ENCODE results near the gene MYO10. TPM values are rescaled to one million over a fixed set of nuclear protein-coding genes. Genes with fewer than 3 reads are reported as not detected.

The MYO10 gene
- total RNA-seq, 2 experiments from 2014 or later = 0.23 to 0.28 TPM

DNA sequence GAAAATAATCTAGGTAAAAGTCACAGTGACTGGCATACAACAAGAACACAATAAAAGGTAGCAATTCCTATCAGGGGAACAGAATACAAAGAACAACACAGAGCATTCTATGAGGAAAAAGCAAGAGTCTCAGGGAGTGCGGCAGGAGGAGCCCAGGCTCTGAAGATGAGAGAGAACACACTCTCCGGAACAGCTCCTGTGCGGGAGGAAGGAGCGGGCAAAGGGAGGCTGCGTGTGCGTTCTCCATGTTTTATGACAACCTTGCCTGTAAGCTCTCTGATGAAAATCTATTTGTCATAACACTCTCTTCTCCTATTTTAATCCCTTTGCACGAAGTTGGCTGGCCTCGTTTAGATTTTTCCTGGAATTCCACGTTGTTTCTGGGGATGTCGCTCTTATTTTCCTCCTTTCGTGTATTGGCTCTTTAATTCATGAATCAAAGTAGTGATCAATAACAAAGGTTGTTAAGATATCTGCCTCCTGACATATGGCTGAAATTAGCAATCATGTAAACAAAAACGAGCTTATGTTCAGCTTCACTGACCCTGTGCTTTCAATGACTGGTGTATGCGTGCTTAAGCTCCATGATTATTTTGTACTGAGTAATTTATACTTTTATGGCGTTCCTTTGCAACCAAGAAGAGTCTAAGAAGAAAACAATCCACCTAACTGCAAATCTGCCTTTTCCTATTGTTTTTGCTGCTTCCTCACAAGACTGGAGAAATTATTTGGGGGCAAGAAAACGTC, 109.5 kb downstream of the MYO10 start:
- Mint-ChIP-seq H3K4me1 (no peaks in the 10 kb centered on the region), H3K27me3 (peaks cover 12% of the 10 kb centered on the region), H3K4me3 (no peak overlapping the region), H3K27ac (no peak overlapping the region), H3K9me3 (ENCODE audit: low read depth) (no peaks in the 10 kb centered on the region), H3K36me3 (ENCODE audit: low read depth) (no peaks in the 10 kb centered on the region)
- POLR2A ChIA-PET = no interaction called here
- intact Hi-C loops (cut with DNase I, micrococcal nuclease) = no loop called here
- DNase-seq (no peak), ATAC-seq (no peak)
- CTCF ChIA-PET = interaction anchor here (1.3 kb wide), 1 partner anchor 363 kb away, joined by 3 read pairs; no protein-coding TSS in a partner anchor

GRCh38 chr5:16819522-16820167, 116.4 kb downstream of the MYO10 start:
- DNase-seq (no peak), ATAC-seq (no peak)
- no peaks in the 10 kb centered on the region for H3K36me3 Mint-ChIP-seq (ENCODE audit: low read depth)
- POLR2A ChIA-PET = no interaction called here
- no peaks in the 10 kb centered on the region for H3K4me1 Mint-ChIP-seq
- no peak overlapping the region for H3K4me3 Mint-ChIP-seq
- no peaks in the 10 kb centered on the region for H3K9me3 Mint-ChIP-seq (ENCODE audit: low read depth)
- H3K27me3 Mint-ChIP-seq = no peaks in the 10 kb centered on the region
- intact Hi-C loops (cut with DNase I, micrococcal nuclease) = no loop called here
- CTCF ChIA-PET = interaction anchor here (0.9 kb wide), 1 partner anchor 12 kb away, joined by 3 read pairs; no protein-coding TSS in a partner anchor
- H3K27ac Mint-ChIP-seq = no peak overlapping the region

DNA sequence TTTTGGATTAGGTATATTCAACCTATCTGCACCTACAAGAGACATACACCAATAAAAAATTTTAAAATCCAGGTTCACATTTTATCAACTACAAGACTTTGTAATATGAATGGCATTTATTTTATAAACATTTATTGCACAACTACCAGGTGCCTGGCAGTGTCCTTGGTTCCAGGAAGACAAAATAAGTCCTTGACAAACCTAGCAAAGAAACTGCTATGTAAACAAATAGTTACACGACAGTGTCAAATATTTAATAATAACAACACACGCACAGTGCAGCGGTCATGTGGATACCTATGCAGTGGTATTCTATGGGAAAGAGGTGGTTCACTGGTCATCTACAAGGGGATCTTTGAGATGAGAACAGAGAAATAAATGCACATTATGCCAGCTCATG, 120.7 kb downstream of the MYO10 start:
- ATAC-seq = no peak
- Mint-ChIP-seq H3K4me1 (no peaks in the 10 kb centered on the region), H3K27me3 (peaks cover 2% of the 10 kb centered on the region), H3K36me3 (ENCODE audit: low read depth) (no peaks in the 10 kb centered on the region), H3K4me3 (no peak overlapping the region), H3K27ac (no peak overlapping the region), H3K9me3 (ENCODE audit: low read depth) (no peaks in the 10 kb centered on the region)
- no peak for DNase-seq
- intact Hi-C loops (cut with DNase I, micrococcal nuclease) = no loop called here
- ChIA-PET CTCF (no interaction called here), POLR2A (no interaction called here)

- ChIA-PET CTCF (interaction anchor here (0.6 to 0.7 kb wide), 2 partner anchors 74 to 377 kb away, joined by 3 read pairs; no protein-coding TSS in a partner anchor), POLR2A (no interaction called here)
- no peak for DNase-seq
- H3K36me3 Mint-ChIP-seq (ENCODE audit: low read depth) = no peaks in the 10 kb centered on the region
- H3K9me3 Mint-ChIP-seq (ENCODE audit: low read depth) = no peaks in the 10 kb centered on the region
- H3K27me3 Mint-ChIP-seq = peaks cover 2% of the 10 kb centered on the region
- H3K4me3 Mint-ChIP-seq = no peak overlapping the region
- H3K27ac Mint-ChIP-seq = no peak overlapping the region
- no peak for ATAC-seq
- H3K4me1 Mint-ChIP-seq = no peaks in the 10 kb centered on the region
- intact Hi-C loops (cut with DNase I, micrococcal nuclease) = no loop called here
These were observed 123.2 kb downstream of the MYO10 start for GRCh38 chr5:16812911-16813310.

DNA sequence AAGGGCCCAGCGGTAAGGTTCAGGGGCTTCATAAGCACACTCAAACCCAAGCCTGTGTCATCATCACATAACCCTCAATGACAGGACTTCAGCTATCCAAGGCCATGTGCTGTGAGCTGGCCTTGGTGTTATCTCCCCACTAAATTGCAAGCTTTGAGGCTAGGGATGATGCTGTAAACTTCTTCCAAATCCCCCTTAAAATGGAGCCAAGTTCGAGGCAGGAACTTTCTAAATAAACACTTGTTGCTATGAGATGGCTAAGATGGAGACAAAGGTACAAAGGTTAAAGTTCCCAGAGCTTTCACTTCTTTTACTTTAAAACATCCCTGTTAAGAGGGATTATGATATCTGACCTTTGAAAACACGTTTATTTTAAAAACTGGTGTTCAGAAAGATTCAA, 123.6 kb downstream of the MYO10 start:
- no peak for ATAC-seq
- intact Hi-C loops (cut with DNase I, micrococcal nuclease) = no loop called here
- Mint-ChIP-seq H3K27ac (no peak overlapping the region), H3K4me3 (no peak overlapping the region), H3K9me3 (ENCODE audit: low read depth) (no peaks in the 10 kb centered on the region), H3K27me3 (peaks cover 6% of the 10 kb centered on the region), H3K4me1 (no peaks in the 10 kb centered on the region), H3K36me3 (ENCODE audit: low read depth) (no peaks in the 10 kb centered on the region)
- POLR2A ChIA-PET = no interaction called here
- CTCF ChIA-PET = interaction anchor here (0.6 to 0.7 kb wide), 2 partner anchors 75 to 378 kb away, joined by 3 read pairs; no protein-coding TSS in a partner anchor
- no peak for DNase-seq

DNA sequence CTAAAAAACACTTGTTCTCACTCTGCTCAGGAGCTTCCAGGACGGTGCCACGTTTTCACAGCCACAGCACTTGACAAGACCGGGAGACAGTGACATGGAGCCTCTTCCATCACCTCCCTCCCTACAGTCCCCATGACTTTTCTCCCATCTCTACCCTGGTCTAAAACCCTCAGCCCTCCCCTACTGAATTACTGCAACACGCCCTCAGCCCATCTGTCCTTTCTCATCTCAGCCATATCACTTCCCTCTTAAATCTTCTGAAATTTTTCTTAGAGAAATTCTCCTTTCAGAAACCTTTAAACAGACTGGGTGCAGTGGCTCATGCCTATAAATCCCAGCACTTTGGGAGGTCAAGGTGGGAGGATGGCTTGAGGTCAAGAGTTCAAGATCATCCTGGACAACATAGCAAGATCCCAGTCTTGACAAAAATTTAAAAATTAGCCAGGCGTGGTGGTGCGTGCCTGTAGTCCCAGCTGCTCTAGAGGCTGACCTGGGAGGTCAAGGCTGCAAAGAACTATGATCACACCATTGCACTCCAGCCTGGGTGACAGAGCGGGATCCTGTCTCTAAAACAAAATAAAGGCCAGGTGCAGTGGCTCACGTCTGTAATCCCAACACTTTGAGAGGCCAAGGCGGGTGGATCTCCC, 125.8 kb downstream of the MYO10 start:
- ChIA-PET CTCF (no interaction called here), POLR2A (no interaction called here)
- H3K27me3 Mint-ChIP-seq = peaks cover 11% of the 10 kb centered on the region
- ATAC-seq (no peak), DNase-seq (no peak)
- H3K36me3 Mint-ChIP-seq (ENCODE audit: low read depth) = no peaks in the 10 kb centered on the region
- H3K27ac Mint-ChIP-seq = no peak overlapping the region
- no peak overlapping the region for H3K4me3 Mint-ChIP-seq
- no peaks in the 10 kb centered on the region for H3K9me3 Mint-ChIP-seq (ENCODE audit: low read depth)
- intact Hi-C loops (cut with DNase I, micrococcal nuclease) = no loop called here
- H3K4me1 Mint-ChIP-seq = peaks cover 4% of the 10 kb centered on the region

DNA sequence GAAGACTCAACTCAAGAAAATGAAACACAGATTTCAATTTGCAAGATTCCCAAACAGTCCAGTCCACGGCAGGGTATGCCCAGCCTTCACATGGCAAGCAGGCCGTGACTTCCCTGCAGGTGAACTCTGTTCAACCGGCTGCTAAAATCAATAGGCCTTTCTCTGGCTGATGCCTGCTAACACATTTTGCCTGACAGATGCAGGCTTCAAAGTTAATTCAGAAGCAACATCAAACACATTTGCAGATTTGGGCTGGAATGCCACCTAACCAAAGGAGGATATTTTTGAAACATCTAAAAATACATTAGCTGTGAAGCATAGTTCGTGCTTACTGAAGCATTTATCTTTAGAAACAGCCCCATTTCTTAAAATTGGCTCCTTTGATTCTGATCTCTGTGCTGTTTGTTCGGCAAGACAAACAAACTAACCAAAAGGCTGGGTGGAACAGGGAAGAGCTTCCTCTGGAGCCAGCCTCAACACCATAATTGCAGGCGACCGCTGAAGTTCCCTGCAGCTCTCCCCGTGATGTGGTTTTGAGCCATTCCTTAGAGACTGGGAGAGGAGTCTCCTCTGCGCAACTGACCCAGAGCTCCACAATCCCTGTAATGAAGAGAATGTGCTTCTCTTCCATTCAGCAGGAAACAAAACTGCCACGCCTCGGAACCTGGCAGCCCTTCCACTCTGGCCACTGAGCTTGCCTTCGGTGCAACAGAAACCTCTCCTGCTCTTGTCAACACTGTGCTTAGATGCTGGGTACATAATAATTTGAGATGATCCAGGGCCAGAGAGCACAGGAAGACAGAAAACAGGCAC, 126.5 kb downstream of the MYO10 start:
- Mint-ChIP-seq H3K27ac (no peak overlapping the region), H3K27me3 (peaks cover 11% of the 10 kb centered on the region), H3K4me1 (peaks cover 4% of the 10 kb centered on the region), H3K36me3 (ENCODE audit: low read depth) (no peaks in the 10 kb centered on the region), H3K9me3 (ENCODE audit: low read depth) (no peaks in the 10 kb centered on the region), H3K4me3 (no peak overlapping the region)
- intact Hi-C loops (cut with DNase I, micrococcal nuclease) = no loop called here
- POLR2A ChIA-PET = no interaction called here
- no peak for ATAC-seq
- CTCF ChIA-PET = no interaction called here
- DNase-seq = no peak

DNA sequence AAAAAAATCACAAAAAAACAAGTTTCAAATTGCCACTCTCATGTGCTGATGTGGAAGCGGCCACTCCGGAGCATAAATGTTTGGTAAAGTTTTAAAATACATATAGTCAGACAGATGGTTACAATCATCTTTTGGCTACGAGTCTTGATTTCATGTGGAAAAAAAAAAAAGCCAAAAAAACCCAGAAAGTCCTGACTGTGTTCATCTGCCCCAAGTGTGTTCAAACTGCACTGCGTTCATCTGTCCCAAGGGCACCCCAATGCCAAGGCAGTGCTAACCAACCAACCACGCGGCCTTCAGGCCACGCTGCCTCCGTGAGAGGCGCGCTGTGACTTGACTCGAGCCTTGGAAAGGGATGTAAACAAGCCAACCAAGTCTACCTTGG, 127.1 kb downstream of the MYO10 start:
- H3K36me3 Mint-ChIP-seq (ENCODE audit: low read depth) = no peaks in the 10 kb centered on the region
- ChIA-PET POLR2A (no interaction called here), CTCF (interaction anchor here (0.8 kb wide), 1 partner anchor 381 kb away, joined by 3 read pairs; no protein-coding TSS in a partner anchor)
- H3K4me1 Mint-ChIP-seq = peaks cover 4% of the 10 kb centered on the region
- ATAC-seq (no peak), DNase-seq (no peak)
- intact Hi-C loops (cut with DNase I, micrococcal nuclease) = no loop called here
- peaks cover 11% of the 10 kb centered on the region for H3K27me3 Mint-ChIP-seq
- no peaks in the 10 kb centered on the region for H3K9me3 Mint-ChIP-seq (ENCODE audit: low read depth)
- no peak overlapping the region for H3K4me3 Mint-ChIP-seq
- H3K27ac Mint-ChIP-seq = no peak overlapping the region

DNA sequence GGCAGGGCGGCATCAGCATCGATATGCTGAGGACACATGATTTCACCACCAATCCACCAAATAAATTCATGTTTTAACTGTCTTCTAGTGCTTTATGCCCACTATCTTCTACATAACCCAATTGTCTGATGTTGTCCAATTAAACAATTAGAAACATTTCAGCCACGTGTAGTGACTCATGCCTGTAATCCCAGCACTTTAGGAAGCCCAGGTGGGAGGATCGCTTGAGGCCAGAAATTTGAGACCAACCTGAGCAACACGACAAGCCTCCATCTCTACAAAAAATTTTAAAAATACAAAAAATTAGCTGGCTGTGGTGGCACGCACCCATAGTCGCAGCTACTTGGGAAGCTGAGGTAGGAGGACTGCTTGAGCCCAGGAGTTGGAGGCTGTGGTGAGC, 128.1 kb downstream of the MYO10 start:
- Mint-ChIP-seq H3K9me3 (ENCODE audit: low read depth) (no peaks in the 10 kb centered on the region), H3K27ac (no peak overlapping the region), H3K27me3 (peaks cover 9% of the 10 kb centered on the region), H3K36me3 (ENCODE audit: low read depth) (no peaks in the 10 kb centered on the region), H3K4me1 (peaks cover 4% of the 10 kb centered on the region), H3K4me3 (no peak overlapping the region)
- no peak for ATAC-seq
- intact Hi-C loops (cut with DNase I, micrococcal nuclease) = no loop called here
- CTCF ChIA-PET = interaction anchor here (0.8 to 1.3 kb wide), 2 partner anchors 12 to 382 kb away, joined by 3 read pairs; no protein-coding TSS in a partner anchor
- POLR2A ChIA-PET = no interaction called here
- DNase-seq = no peak

- Mint-ChIP-seq H3K36me3 (ENCODE audit: low read depth) (no peaks in the 10 kb centered on the region), H3K9me3 (ENCODE audit: low read depth) (no peaks in the 10 kb centered on the region), H3K27me3 (peaks cover 9% of the 10 kb centered on the region), H3K27ac (no peak overlapping the region), H3K4me1 (peaks cover 4% of the 10 kb centered on the region), H3K4me3 (no peak overlapping the region)
- DNase-seq (no peak), ATAC-seq (no peak)
- CTCF ChIA-PET = interaction anchor here (1.3 kb wide), 1 partner anchor 13 kb away, joined by 3 read pairs; no protein-coding TSS in a partner anchor
- intact Hi-C loops (cut with DNase I, micrococcal nuclease) = no loop called here
- POLR2A ChIA-PET = no interaction called here
These were observed 128.6 kb downstream of the MYO10 start for GRCh38 chr5:16807547-16807864.

DNA sequence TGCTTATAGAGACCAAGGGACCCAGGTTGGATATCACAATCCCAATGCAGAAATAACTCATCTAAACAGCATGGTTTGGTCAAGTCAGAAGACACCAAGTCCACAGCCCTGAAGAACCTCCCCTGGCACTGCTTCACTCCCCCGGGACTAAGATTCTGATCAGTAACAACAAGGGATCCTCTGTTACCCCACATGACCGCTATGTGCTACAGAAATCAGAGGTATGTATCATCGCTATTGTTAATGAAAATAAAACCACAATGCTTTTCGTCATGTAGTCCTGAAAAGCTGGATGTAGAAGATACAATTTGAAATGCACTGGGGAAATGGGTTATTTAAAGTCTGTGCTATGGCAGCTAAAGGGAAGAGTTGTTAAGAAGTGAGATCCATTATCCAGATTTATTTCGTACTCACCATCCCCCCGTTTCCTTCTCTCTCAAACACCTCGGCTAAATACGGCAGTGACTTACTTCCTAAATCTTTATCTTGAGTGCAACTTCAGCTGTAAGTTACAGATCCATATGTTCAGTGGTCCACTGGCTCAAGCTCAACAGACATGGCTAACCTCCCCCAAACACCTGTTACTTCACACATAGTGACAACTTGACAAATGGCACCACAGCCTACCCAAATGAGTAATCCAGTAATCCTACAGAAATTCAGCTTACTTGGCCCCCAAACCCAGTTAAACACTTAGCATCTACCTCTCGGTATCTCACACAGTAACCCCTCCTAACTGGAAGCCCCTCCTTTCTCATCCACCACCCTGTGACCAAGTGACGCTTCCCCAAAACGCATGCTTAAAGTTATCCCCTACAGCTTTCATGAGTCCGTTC, 129.2 kb downstream of the MYO10 start:
- no peak for ATAC-seq

More for the DNA sequence above, 129.2 kb downstream of the MYO10 start:
- DNase-seq = no peak
- ChIA-PET CTCF (interaction anchor here (0.6 to 1.3 kb wide), 5 partner anchors 13 to 1231 kb away, joined by 3 to 4 read pairs (median 3); no protein-coding TSS in a partner anchor), POLR2A (no interaction called here)
- Mint-ChIP-seq H3K27me3 (peaks cover 10% of the 10 kb centered on the region), H3K4me1 (peaks cover 4% of the 10 kb centered on the region), H3K4me3 (no peak overlapping the region), H3K9me3 (ENCODE audit: low read depth) (no peaks in the 10 kb centered on the region), H3K27ac (no peak overlapping the region), H3K36me3 (ENCODE audit: low read depth) (no peaks in the 10 kb centered on the region)
- intact Hi-C loops (cut with DNase I, micrococcal nuclease) = no loop called here
